GM23338 (cell line): ENCODE results near the gene TMED8. TPM values are rescaled to one million over a fixed set of nuclear protein-coding genes. Genes with fewer than 3 reads are reported as not detected.

Experiments
- ATAC-seq: fragments of 200-7000 bp; cut with Tn5 transposase; 3 replicates; pipeline ENCODE4 v1.9.1; 2020
- DNase-seq: peaks from one replicate; pipeline ENCODE4 v3.0.0-alpha.2; 2015; ENCODE audit warnings: low spot score
- H2AFZ ChIP-seq: fragments of 200-600 bp; sonication (generic); 2 replicates; pipeline ENCODE4 v1.8.0; 2016; ENCODE audit warnings: antibody characterized with exemption, mild to moderate bottlenecking, moderate library complexity
- H3F3A ChIP-seq: fragments of 200-600 bp; sonication (generic); replicated peaks from 2 replicates; pipeline ENCODE4 v1.8.0; 2017; ENCODE audit warnings: antibody characterized with exemption, mixed run types, low read depth
- H3K27ac ChIP-seq: fragments of 200-600 bp; sonication (generic); 2 replicates; pipeline ENCODE4 v1.6.1; 2016; ENCODE audit warnings: low read depth
- H3K27me3 ChIP-seq: fragments of 200-600 bp; sonication (generic); 2 replicates; pipeline ENCODE4 v1.8.0; 2016; ENCODE audit warnings: mild to moderate bottlenecking, mixed run types, moderate library complexity; ENCODE audit not compliant: insufficient read depth
- H3K36me3 ChIP-seq: fragments of 200-600 bp; sonication (generic); 2 replicates; pipeline ENCODE4 v1.8.0; 2016; ENCODE audit warnings: mild to moderate bottlenecking; ENCODE audit not compliant: insufficient read depth
- H3K4me1 ChIP-seq: fragments of 200-600 bp; sonication (generic); 2 replicates; pipeline ENCODE4 v1.8.0; 2016; ENCODE audit warnings: mild to moderate bottlenecking, moderate library complexity; ENCODE audit not compliant: insufficient read depth
- H3K4me2 ChIP-seq: fragments of 200-600 bp; sonication (generic); 2 replicates; pipeline ENCODE4 v1.7.1; 2017; ENCODE audit warnings: mixed run types
- H3K4me3 ChIP-seq: fragments of 200-600 bp; sonication (generic); 2 replicates; pipeline ENCODE4 v1.6.1; 2016; ENCODE audit warnings: mixed run types
- H3K79me2 ChIP-seq: fragments of 200-600 bp; sonication (generic); replicated peaks from 2 replicates; pipeline ENCODE4 v1.8.0; 2017; ENCODE audit warnings: mild to moderate bottlenecking; ENCODE audit not compliant: insufficient read depth
- H3K9me2 ChIP-seq: fragments of 200-600 bp; sonication (generic); 2 replicates; pipeline ENCODE4 v1.8.0; 2017; ENCODE audit not compliant: insufficient read depth
- H4K20me1 ChIP-seq: fragments of 200-600 bp; sonication (generic); replicated peaks from 2 replicates; pipeline ENCODE4 v1.8.0; 2017; ENCODE audit warnings: mild to moderate bottlenecking; ENCODE audit not compliant: insufficient read depth
- H3K27ac Mint-ChIP-seq: 2 replicates; pipeline ENCODE4 v1.8.0; 2020; ENCODE audit warnings: inconsistent platforms, mild to moderate bottlenecking, moderate library complexity, mixed read lengths
- H3K27me3 Mint-ChIP-seq: 3 replicates; pipeline ENCODE4 v1.8.0; 2022; ENCODE audit warnings: low read depth, mild to moderate bottlenecking, moderate library complexity, mixed read lengths, inconsistent platforms; ENCODE audit not compliant: insufficient read depth, poor library complexity
- H3K36me3 Mint-ChIP-seq: 3 replicates; pipeline ENCODE4 v1.8.0; 2021; ENCODE audit warnings: low read depth, mild to moderate bottlenecking, inconsistent platforms, moderate library complexity, mixed read lengths
- H3K4me1 Mint-ChIP-seq: 3 replicates; pipeline ENCODE4 v1.8.0; 2020; ENCODE audit warnings: mild to moderate bottlenecking, inconsistent platforms, mixed read lengths
- H3K4me3 Mint-ChIP-seq: 3 replicates; pipeline ENCODE4 v1.8.0; 2021; ENCODE audit warnings: moderate library complexity, mild to moderate bottlenecking, inconsistent platforms, mixed read lengths
- H3K9me3 Mint-ChIP-seq: 3 replicates; pipeline ENCODE4 v1.8.0; 2020; ENCODE audit warnings: moderate library complexity, mild to moderate bottlenecking, inconsistent platforms, mixed read lengths
- CREB1 ChIP-seq: fragments of 250-450 bp; sonication (Bioruptor Pico); IDR thresholded peaks from 2 replicates; pipeline ENCODE4 v1.5.0; 2020; ENCODE audit warnings: low read depth, mild to moderate bottlenecking, moderate library complexity
- CTCF ChIP-seq, 2 experiments: fragments of 200-600 bp in 1 of 2; sonication (generic) in 1 of 2; conservative IDR thresholded peaks; 2 replicates each; pipeline versions ENCODE4 v1.5.1 to v1.6.1; 2016 to 2017; ENCODE audit warnings: antibody characterized with exemption in 2 of 2, low read depth in 2 of 2, mild to moderate bottlenecking in 2 of 2, moderate library complexity in 1 of 2
- ETS1 ChIP-seq: IDR thresholded peaks from 2 replicates; pipeline ENCODE4 v1.6.1; 2016; ENCODE audit warnings: antibody characterized with exemption
- EZH2 ChIP-seq: fragments of 200-600 bp; sonication (generic); IDR thresholded peaks from one replicate; pipeline ENCODE4 v1.8.0; 2017; ENCODE audit warnings: antibody characterized with exemption, mild to moderate bottlenecking, low read depth; ENCODE audit not compliant: unreplicated experiment
- EZH2phosphoT487 ChIP-seq: fragments of 200-600 bp; sonication (generic); IDR thresholded peaks from one replicate; pipeline ENCODE4 v1.8.1; 2018; ENCODE audit warnings: antibody characterized with exemption; ENCODE audit not compliant: unreplicated experiment
- JUNB ChIP-seq: IDR thresholded peaks from one replicate; pipeline ENCODE4 v1.6.1; 2016; ENCODE audit warnings: antibody characterized with exemption; ENCODE audit not compliant: unreplicated experiment
- NANOG ChIP-seq: IDR thresholded peaks from 2 replicates; pipeline ENCODE4 v1.6.1; 2016; ENCODE audit warnings: antibody characterized with exemption, borderline replicate concordance
- POLR2AphosphoS5 ChIP-seq: IDR thresholded peaks from 2 replicates; pipeline ENCODE4 v1.6.1; 2016; ENCODE audit warnings: antibody characterized with exemption, low read depth
- REST ChIP-seq: IDR thresholded peaks from one replicate; pipeline ENCODE4 v1.6.1; 2018; ENCODE audit warnings: antibody characterized with exemption; ENCODE audit not compliant: unreplicated experiment
- ZNF114 ChIP-seq: fragments of 250-450 bp; sonication (Bioruptor Pico); IDR thresholded peaks from 2 replicates; pipeline ENCODE4 v1.5.0; 2020; ENCODE audit warnings: mild to moderate bottlenecking, moderate library complexity
- ZNF331 ChIP-seq: fragments of 250-450 bp; sonication (Bioruptor Pico); IDR thresholded peaks from 2 replicates; pipeline ENCODE4 v1.5.0; 2020; ENCODE audit warnings: low read depth, mild to moderate bottlenecking, moderate library complexity
- polyA plus RNA-seq: library from polyadenylated mRNA; unstranded; fragments of >200 nt; fragmentation: Nextera tagmentation; extraction: Ambion mirVana; gene quantifications from 2 replicates; pipeline ENCODE4 v1.2.1, GENCODE V29; 2016
- total RNA-seq: library from RNA; depleted of rRNA; stranded (reverse); fragments of >200 nt; shearing (Covaris generic); gene quantifications from 2 replicates; pipeline ENCODE4 v1.2.3, GENCODE V29; 2014

TMED8 gene
- total and polyA plus RNA-seq, 2 experiments from 2014 or later = 4.3 to 13.8 TPM

GRCh38 chr14:77353469-77354141 lies 23.3 kb downstream of the TMED8 start (continued):
- TF ChIP-seq ETS1 (no peak), ZNF114 (CRISPR knock-in tag) (no peak), POLR2AphosphoS5 (no peak)

GRCh38 chr14:77347751-77348150 lies 29.1 kb downstream of the TMED8 start:
- Mint-ChIP-seq H3K27ac (no peak overlapping the region), H3K4me1 (peaks cover 17% of the 10 kb centered on the region), H3K27me3 (no peaks in the 10 kb centered on the region), H3K36me3 (no peaks in the 10 kb centered on the region; the same call in 2 of the 3 replicates), H3K9me3 (no peaks in the 10 kb centered on the region; the same call in 2 of the 3 replicates), H3K4me3 (no peak overlapping the region)
- H4K20me1 ChIP-seq = no peaks in the 10 kb centered on the region
- H3K36me3 ChIP-seq = no peaks in the 10 kb centered on the region
- 0 out of 2 replicates have a peak, but pooled peaks cover 3% of the 10 kb centered on the region for H3F3A ChIP-seq
- no peak overlapping the region for H3K4me3 ChIP-seq
- H3K4me1 ChIP-seq = peaks cover 9% of the 10 kb centered on the region
- H3K9me2 ChIP-seq = peaks cover 4% of the 10 kb centered on the region; the same call in 1 of the 2 replicates
- H3K4me2 ChIP-seq = no peak overlapping the region
- ATAC-seq = no peak
- no peak overlapping the region for H2AFZ ChIP-seq
- no peaks in the 10 kb centered on the region for H3K27me3 ChIP-seq
- no peak for DNase-seq
- H3K27ac ChIP-seq = no peak overlapping the region
- no peaks in the 10 kb centered on the region for H3K79me2 ChIP-seq
- TF ChIP-seq ETS1 (no peak), NANOG (no peak), EZH2phosphoT487 (no peak), CTCF (conservative IDR thresholded peaks at IDR 0.05; ENCODE audit: low read depth in 2 of 2) (no peak), REST (no peak), ZNF114 (CRISPR knock-in tag) (no peak), ZNF331 (CRISPR knock-in tag) (no peak), EZH2 (no peak), CREB1 (no peak), POLR2AphosphoS5 (no peak), JUNB (no peak)
